ENCODE results near the gene REPS2.
A peak's percentile ranks its signal among the peaks of the same experiment; 100 is the strongest.
"Not testable (repeated sequence)": the region's sequence is repeated elsewhere in the genome, so short reads cannot be mapped to it uniquely, and the experiment has no call there.

REPS2 gene

GRCh38 chrX:16946361-16946964, at the start of gene REPS2:
Gene REPS2 (plus strand): TSS chrX:16946658. CDS start chrX:16946862, 204 bp downstream.
- DNase-seq: peak; percentile 75

GRCh38 chrX:16897445-16897844, 49.0 kb upstream of the REPS2 start:
- DNase-seq: no peak

DNA sequence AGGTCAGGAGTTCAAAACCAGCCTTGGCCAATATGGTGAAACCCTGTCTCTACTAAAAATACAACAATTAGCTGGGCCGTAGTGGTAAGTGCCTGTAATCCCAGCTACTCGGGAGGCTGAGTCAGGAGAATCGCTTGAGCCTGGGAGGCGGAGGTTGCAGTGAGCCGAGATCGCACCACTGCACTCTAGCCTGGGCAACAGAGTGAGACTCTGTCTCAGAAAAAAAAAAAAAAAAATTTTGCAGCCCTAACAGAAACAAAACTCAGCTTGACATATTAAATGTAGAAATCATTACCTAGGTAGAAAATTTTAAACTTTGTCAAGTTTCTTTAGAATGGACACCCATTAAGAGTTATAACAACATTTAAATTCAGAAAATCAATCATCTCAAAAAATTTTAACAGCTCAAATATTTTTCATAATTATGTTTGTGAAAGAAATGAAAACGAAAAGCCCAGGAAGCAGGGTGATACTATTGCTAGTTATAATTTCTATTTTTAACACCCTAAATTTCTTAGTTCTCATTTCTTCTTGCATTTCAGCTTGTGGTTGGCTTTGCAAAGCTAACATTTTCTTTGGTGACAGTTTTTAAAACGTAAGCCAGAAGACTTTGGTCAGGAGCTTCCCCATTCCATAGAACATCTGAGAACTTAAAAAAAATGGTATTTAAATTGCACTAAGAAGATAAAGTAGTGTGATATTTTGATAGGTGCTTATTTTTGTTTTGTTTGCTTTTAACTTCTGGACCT, 43.0 kb upstream of the REPS2 start:
- no peak for DNase-seq

DNA sequence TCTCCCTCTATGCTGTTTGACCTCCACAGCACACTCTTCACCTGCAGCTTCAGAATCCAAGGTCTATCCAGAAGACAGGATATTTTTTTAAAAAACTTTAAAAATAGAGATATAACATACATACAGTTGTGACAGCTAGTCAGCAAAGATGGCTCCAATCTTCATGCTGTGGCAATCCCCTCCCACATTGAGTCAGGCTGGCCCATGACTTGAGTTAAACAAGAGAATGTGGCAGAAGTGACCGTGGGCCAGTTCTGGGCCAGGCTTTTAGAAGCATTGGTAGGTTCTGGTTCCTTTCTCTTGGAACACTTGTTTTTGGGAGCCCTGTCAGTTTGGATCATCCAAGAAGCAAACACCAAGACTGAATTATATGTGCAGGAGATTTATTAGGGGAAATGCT, 36.1 kb upstream of the REPS2 start:
- DNase-seq: no peak

GRCh38 chrX:16914058-16914457, 32.4 kb upstream of the REPS2 start:
- DNase-seq: no peak

DNA sequence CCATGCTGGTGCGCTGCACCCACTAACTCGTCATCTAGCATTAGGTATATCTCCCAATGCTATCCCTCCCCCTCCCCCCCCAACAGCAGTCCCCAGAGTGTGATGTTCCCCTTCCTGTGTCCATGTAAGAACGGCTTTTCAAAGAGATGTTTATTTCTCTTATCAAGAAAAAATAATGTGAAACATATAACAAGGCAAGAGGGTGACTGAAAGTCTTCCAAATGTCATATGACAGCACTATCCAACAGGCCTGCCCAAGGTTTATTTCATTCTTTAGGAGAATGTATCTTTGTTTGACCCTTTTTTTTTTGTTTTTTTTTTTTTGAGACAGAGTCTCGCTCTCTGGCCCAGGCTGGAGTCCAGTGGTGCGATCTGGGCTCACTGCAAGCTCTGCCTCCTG, 29.9 kb upstream of the REPS2 start:
- no peak for DNase-seq

- DNase-seq: no peak
Observed at GRCh38 chrX:16917120-16917519, 29.3 kb upstream of the REPS2 start.

- no peak for DNase-seq
Observed at GRCh38 chrX:16918979-16919378, 27.5 kb upstream of the REPS2 start.

DNA sequence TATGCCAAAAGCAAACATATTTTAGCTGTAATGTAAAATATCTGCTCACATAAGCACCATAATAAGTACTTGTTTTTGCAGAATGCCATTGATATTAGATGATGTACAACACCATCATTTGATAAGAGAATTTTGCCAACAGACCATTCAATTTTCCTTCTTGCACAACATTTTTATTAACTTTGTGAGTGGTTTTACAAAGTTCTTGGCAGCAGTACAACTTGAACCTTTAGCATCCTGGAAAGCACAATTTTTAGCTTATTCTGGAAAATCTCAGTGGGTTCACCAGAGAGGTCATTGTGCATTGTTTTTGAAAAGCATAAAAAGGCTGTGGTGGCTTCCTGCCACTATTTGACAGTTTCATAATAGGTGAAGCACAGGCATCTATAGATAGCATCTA, 26.4 kb upstream of the REPS2 start:
- no peak for DNase-seq

GRCh38 chrX:16923157-16923556, 23.3 kb upstream of the REPS2 start:
- DNase-seq: no peak

DNA sequence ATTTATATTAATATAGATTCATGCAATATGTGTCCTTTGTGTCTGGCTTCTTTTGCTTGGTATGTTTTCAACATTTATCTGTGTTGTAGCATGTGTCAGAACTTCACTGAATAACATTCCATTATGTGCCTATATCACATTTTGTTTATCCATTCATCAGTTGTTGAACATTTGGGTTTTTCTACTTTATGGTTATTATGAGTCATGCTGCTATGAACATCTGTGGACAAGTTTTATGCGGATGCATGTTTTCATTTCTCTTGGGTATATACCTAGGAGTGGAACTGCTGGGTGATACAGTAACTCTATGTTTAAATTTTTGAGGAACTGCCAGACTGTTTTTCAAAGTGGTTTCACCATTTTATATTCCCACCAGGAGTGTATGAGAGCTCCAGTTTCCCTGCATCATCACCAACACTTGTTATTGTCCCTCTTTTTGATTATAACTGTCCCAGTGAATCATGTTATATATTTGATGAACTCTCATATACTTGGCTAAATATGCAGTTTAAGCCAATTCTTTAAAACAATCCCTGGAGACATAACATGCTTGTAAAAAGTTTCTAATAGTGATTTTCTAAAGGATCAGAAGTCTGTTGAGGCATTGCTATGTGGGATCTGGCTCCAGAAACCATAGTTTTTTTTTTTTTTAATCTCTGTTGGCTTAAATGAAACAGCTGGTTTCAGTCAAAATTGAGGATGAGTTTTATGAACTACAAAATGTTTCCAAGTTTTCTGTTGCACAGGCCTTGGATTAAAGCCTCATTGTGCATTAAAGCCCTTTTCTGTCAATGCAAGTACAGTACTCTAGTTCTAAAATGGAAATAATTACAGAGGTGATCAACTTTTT, 21.6 kb upstream of the REPS2 start:
- DNase-seq: no peak

DNA sequence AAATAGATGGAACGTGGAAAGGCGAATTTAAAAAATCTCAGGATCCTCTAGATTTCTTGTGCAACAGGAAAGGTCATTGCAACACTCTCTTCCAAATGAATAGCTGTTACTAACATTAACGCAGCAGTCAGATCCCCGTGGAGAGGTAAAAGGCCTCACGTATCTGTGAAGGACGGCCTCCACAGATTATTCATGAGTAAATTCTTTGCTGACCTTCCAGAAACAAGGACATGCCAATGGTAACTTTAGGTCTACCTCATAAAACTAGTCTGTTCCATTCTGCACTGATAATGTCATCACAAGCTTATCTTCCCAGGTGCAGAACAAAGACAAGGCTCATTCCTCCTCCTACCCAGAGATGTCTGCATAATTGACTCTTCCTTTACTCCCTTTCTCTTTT, 16.1 kb upstream of the REPS2 start:
- DNase-seq: no peak

DNA sequence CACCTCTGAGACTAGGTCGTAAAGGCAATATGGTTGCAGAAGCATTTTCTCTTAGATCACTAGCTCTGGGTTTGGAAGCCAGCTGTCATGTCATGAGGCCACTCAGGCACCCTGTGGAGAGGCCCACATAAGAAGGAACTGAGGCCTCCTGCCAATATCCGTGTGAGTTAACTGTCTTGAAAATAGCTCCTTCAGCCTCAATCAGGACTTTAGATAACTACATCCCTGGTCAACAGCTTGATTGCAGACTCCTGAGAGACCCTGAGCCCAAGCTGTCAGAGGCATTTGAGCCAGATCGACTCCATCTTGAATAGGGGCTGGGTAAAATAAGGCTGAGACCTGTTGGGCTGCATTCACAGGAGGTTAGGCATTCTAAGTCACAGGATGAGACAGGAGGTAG, 15.1 kb upstream of the REPS2 start:
- no peak for DNase-seq

DNA sequence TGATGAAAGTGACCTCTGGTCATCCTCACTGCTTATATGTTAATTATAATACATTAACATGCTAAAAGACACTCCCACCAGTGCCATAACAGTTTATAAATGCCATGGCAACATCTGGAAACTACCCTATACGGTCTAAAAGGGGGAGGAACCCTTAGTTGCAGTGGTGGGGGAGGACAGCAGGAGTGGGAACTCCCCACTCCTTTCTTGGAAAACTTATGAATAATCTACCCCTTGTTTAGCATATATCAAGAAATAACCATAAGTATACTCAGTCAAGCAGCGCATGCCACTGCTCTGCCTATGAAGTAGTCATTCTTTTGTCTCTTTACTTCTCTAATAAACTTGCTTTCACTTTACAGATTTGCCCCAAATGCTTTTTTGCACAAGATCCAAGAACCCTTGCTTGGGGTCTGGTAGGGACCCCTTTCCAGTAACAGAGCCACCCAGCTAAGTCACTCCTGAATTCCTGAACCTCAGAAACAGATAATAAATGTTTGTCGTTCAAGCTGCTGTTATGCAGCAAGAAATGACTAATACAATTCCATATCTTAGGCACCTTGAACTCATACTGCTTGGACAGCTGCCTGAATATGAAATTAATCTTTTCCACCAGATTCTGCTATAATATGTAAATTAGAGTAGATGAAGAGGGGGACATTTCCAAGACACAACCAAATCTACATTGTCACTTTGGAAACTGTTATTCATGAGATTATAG, 14.4 kb upstream of the REPS2 start:
- no peak for DNase-seq

- DNase-seq: no peak
Observed at GRCh38 chrX:16934185-16934584, 12.3 kb upstream of the REPS2 start.

GRCh38 chrX:16946971-16947562, 609 bp downstream of the REPS2 start:
- DNase-seq: no peak

DNA sequence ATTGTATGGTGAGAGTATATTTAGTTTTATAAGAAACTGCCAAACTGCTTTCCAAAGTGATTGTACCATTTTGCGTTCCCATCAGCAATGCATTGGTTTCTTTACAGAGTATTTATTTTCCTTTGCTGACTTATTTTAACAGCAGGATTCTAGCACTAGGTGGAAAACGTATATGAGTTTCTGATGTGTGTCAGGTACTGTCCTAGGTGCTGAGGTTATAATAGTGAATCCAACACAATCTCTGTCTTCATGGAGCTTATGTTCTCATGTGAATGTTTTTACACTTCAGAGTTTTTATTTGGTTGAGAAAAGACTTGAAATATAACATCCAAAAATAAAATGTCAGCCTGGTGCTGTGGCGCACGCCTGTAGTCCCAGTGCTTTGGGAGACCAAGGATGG, 4.0 kb downstream of the REPS2 start:
- no peak for DNase-seq

DNA sequence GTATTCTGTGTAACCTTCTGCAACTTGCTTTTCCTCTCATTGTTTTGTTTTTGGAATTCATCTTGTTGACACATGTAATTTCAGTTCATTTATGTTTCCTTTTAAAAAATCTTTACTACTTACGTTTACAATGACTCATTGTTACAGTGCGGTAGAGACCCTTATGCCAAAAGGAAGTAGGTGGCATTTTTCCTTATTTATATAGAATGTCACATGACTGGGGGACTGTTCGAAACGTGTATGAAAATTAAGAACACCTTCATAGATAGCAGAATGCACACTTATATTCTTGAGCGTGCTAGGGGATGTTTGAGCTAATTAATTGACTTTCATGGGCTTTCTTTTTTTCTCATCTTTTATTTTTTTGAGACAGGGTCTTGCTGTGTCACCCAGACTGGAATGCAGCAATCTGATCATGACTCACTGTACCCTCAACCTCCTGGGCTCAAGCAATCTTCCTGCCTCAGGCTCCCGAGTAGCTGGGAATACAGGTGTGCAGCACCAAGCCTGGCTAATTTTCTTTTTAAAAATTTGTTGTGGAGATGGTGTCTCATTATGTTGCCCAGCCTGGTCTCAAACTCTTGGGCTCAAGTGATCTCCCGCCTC, 7.3 kb downstream of the REPS2 start:
- DNase-seq: no peak

GRCh38 chrX:16957751-16958150, 11.3 kb downstream of the REPS2 start:
- no peak for DNase-seq

DNA sequence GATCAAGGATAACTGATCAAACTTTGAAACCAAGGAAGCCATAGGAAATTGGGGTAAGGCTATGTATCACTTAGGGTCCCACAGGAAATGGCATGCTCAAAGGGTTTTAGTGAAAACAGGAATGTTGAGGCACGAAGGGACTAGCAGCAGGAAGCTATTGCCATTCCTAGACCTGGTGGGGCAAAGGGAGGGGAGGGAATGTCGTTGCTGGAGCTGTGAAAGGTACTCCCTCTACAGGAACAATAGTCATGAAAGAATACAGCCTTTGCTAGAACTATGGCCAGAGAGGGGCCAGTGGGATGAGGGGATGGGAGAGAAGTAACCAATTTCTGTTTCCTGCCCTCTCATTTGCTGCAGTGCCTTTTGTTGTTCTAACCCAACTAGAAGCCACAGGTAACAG, 11.9 kb downstream of the REPS2 start:
- DNase-seq: no peak

GRCh38 chrX:16962661-16963060, 16.2 kb downstream of the REPS2 start:
- DNase-seq: not testable (repeated sequence)

GRCh38 chrX:16963216-16963615, 16.8 kb downstream of the REPS2 start:
- DNase-seq: no peak

All from activated CD4-positive, alpha-beta T cell treated with anti-CD3 and anti-CD28 coated beads, Interleukin-2, Interleukin-6, amounts not matched to agents 100 ng/mL and 50 ng/mL, durations not matched to agents 16 hours and 8 hours (primary cell).